SK-N-SH treated with all-trans-retinoic acid at 6 μM for 48 hours (cell line): ENCODE results near the gene ZNF331.

Source experiments
- ATAC-seq: fragments of 200-7000 bp; cut with Tn5 transposase; 3 replicates; pipeline ENCODE4 v1.9.1; 2020; ENCODE audit warnings: mild to moderate bottlenecking, moderate library complexity
- ARNTL ChIP-seq: fragments of 450-650 bp; formaldehyde crosslinking; IDR thresholded peaks from 2 replicates; pipeline ENCODE4 v1.5.0; 2020; ENCODE audit warnings: low read depth, mild to moderate bottlenecking, moderate library complexity, borderline replicate concordance
- BACH2 ChIP-seq: fragments of 250-450 bp; sonication (Bioruptor Pico); IDR thresholded peaks from 2 replicates; pipeline ENCODE4 v1.9.0; 2021; ENCODE audit warnings: mild to moderate bottlenecking, borderline replicate concordance
- CREB5 ChIP-seq: fragments of 250-450 bp; sonication (Bioruptor Pico); IDR thresholded peaks from 2 replicates; pipeline ENCODE4 v1.5.1; 2020; ENCODE audit warnings: low read depth, mild to moderate bottlenecking, moderate library complexity
- CSDC2 ChIP-seq: fragments of 250-450 bp; sonication (Bioruptor Pico); IDR thresholded peaks from 2 replicates; pipeline ENCODE4 v1.5.0; 2020; ENCODE audit warnings: mild to moderate bottlenecking, moderate library complexity
- ESRRG ChIP-seq: fragments of 250-450 bp; sonication (Bioruptor Pico); IDR thresholded peaks from 2 replicates; pipeline ENCODE4 v1.6.1; 2021; ENCODE audit warnings: mild to moderate bottlenecking
- GLIS3 ChIP-seq: fragments of 250-450 bp; sonication (Bioruptor Pico); IDR thresholded peaks from 2 replicates; pipeline ENCODE4 v1.5.0; 2020; ENCODE audit warnings: mild to moderate bottlenecking, moderate library complexity
- ISL1 ChIP-seq: fragments of 250-450 bp; sonication (Bioruptor Pico); IDR thresholded peaks from 2 replicates; pipeline ENCODE4 v2.1.2; 2022; ENCODE audit warnings: mild to moderate bottlenecking, moderate library complexity
- POU6F1 ChIP-seq: fragments of 250-450 bp; sonication (Bioruptor Pico); IDR thresholded peaks from 2 replicates; pipeline ENCODE4 v1.8.0; 2021; ENCODE audit warnings: low read depth, mild to moderate bottlenecking, moderate library complexity, borderline replicate concordance
- SNAI2 ChIP-seq: fragments of 250-450 bp; sonication (Bioruptor Pico); IDR thresholded peaks from 2 replicates; pipeline ENCODE4 v1.5.0; 2020; ENCODE audit warnings: mild to moderate bottlenecking, moderate library complexity
- TCF4 ChIP-seq: fragments of 250-450 bp; sonication (Bioruptor Pico); IDR thresholded peaks from 2 replicates; pipeline ENCODE4 v1.8.0; 2021; ENCODE audit warnings: mild to moderate bottlenecking, moderate library complexity, borderline replicate concordance
- TSHZ2 ChIP-seq: fragments of 250-450 bp; sonication (Bioruptor Pico); IDR thresholded peaks from 2 replicates; pipeline ENCODE4 v1.5.0; 2020; ENCODE audit warnings: mild to moderate bottlenecking, moderate library complexity
- ZC3H10 ChIP-seq: fragments of 250-450 bp; sonication (Bioruptor Pico); IDR thresholded peaks from 2 replicates; pipeline ENCODE4 v1.5.1; 2021; ENCODE audit warnings: mild to moderate bottlenecking, moderate library complexity
- ZFP30 ChIP-seq: fragments of 450-650 bp; formaldehyde crosslinking; IDR thresholded peaks from 2 replicates; pipeline ENCODE4 v1.5.0; 2022; ENCODE audit warnings: mild to moderate bottlenecking, moderate library complexity
- ZNF565 ChIP-seq: fragments of 450-650 bp; formaldehyde crosslinking; conservative IDR thresholded peaks from 2 replicates; pipeline ENCODE4 v1.5.0; 2020; ENCODE audit warnings: low read depth, mild to moderate bottlenecking, moderate library complexity
- ZNF70 ChIP-seq: fragments of 450-650 bp; formaldehyde crosslinking; IDR thresholded peaks from 2 replicates; pipeline ENCODE4 v1.5.0; 2020; ENCODE audit warnings: mild to moderate bottlenecking, moderate library complexity
- ZNF8 ChIP-seq: fragments of 450-650 bp; formaldehyde crosslinking; IDR thresholded peaks from 2 replicates; pipeline ENCODE4 v1.5.0; 2020; ENCODE audit warnings: mild to moderate bottlenecking, moderate library complexity

The ZNF331 gene

GRCh38 chr19:53546758-53547513, 9.0 kb downstream of the ZNF331 start:
- ATAC-seq: no peak

DNA sequence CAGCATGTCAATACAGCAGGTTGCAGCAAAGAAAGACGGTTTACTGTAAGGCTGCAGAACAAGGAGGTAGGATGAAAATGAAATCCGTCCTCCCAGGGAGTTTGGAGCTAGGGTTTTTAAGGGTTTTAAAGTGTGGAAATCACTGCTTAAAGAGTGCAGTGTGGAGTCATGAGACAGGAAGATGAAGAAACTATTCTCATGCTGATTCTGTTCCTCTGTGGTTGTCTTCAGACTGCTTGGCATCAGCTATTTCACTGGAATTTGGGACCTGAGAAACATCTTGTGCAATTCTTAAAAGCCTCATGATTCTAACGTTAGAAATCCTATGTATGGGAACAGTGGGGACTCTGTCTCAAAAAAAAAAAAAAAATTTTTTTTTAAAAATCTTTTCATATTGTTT, 11.4 kb downstream of the ZNF331 start:
- TF ChIP-seq BACH2: no peak
- no peak for TF ChIP-seq ZNF8 (CRISPR knock-in tag)
- TF ChIP-seq CREB5 (CRISPR knock-in tag): no peak
- TF ChIP-seq SNAI2 (CRISPR knock-in tag): no peak
- no peak for TF ChIP-seq CSDC2 (CRISPR knock-in tag)
- no peak for ATAC-seq

More at GRCh38 chr19:53546758-53547513, 9.0 kb downstream of the ZNF331 start:
- TF ChIP-seq SNAI2 (CRISPR knock-in tag): no peak

GRCh38 chr19:53552001-53552721, 14.2 kb downstream of the ZNF331 start:
- TF ChIP-seq ZNF565 (no peak), ZFP30 (CRISPR knock-in tag) (no peak), ZC3H10 (no peak), ARNTL (CRISPR knock-in tag) (no peak), ESRRG (CRISPR knock-in tag) (no peak), ZNF70 (no peak), TCF4 (CRISPR knock-in tag) (no peak), TSHZ2 (CRISPR knock-in tag) (no peak), ZNF8 (CRISPR knock-in tag) (no peak), CREB5 (CRISPR knock-in tag) (no peak), BACH2 (no peak), ISL1 (CRISPR knock-in tag) (no peak), CSDC2 (CRISPR knock-in tag) (no peak)
- ATAC-seq: no peak

GRCh38 chr19:53553156-53553555, 15.2 kb downstream of the ZNF331 start:
- no peak for ATAC-seq

More at GRCh38 chr19:53553156-53553555, 15.2 kb downstream of the ZNF331 start:
- TF ChIP-seq ZC3H10 (no peak), POU6F1 (CRISPR knock-in tag) (no peak), CSDC2 (CRISPR knock-in tag) (no peak), ISL1 (CRISPR knock-in tag) (no peak), ZFP30 (CRISPR knock-in tag) (no peak), GLIS3 (CRISPR knock-in tag) (no peak)
